HG03378 (cell line): Measurements from ENCODE around the gene ANAPC16.
"Not testable (repeated sequence)": the region's sequence is repeated elsewhere in the genome, so short reads cannot be mapped to it uniquely, and the experiment has no call there.

Experiments used
- ATAC-seq: cut with Tn5 transposase; IDR thresholded peaks from one replicate; pipeline ENCODE4 v1.9.1; 2021; ENCODE audit warnings: mild to moderate bottlenecking, moderate library complexity; ENCODE audit not compliant: unreplicated experiment

ANAPC16 gene

DNA sequence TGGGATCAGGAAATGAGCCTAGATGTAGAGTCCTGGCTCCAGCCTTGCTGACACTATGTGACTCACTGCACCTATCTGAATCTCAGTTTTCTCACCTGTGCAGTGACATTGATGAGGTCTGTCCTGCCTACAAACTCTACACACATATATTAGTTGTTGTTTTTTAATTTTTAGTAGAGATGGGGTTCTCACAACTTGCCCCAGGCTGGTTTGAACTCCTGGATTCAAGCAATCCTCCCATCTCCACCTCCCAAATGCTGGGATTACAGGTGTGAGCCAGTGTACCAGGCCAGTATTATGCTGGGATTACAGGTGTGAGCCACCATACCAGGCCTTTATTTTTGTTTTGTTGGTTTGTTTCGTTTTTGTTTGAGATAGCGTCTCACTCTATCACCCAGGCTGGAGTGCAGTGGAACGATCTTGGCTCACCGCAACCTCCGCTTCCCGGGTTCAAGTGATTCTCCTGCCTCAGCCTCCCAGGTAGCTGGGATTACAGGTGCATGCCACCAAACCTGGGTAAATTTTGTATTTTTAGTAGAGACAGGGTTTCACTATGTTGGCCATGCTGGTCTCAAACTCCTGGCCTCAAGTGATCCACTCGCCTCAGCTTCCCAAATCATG lies 46.1 kb downstream of the ANAPC16 start:
- ATAC-seq = peak; percentile 12

DNA sequence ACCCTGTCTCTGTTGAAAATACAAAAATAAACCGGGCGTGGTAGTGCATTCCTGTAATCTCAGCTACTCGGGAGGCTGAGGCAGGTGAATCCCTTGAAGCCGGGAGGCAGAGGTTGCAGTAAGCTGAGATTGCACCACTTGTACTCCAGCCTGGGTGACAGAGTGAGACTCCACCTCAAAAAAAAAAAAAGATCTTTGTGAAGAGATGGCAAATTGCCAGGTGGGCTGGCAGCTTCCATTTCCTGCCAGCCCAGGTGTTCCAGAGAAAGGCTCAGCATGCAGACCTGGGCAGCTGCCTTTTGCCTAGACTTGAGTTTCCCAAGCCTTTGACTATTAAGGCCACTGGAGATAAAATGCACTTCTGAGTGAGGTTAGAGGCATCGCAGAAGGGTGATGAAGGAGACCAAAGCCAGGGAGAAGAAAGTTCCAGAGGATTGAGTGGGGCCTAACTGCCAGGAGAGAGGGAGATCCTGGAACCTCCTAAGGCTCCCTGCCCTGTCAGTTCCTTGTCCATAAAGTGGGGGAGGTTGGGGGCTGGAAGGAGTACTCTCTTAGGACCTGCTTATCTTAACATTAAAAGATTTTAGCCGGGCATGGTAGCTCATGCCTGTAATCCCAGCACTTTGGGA lies 47.9 kb downstream of the ANAPC16 start:
- no peak for ATAC-seq

DNA sequence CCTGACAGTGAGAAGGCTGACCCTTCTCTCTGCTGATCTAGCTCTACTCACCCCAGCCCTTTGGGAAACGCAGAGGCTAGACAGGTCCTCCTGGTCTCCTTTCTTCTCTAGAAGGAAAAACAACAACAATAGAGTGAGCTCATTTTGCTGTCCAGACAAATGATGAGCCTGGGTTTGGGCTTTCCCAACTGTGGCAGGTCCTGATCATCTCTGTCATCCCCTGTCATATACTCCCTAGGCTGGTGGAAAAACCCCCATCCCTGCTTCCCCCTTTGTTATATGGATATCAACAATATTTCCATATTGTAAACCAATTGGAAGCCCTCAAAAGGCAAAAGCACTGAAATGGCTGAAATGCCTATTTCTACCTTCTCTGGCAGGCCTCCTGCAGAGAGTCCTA lies 48.7 kb downstream of the ANAPC16 start:
- ATAC-seq = no peak

DNA sequence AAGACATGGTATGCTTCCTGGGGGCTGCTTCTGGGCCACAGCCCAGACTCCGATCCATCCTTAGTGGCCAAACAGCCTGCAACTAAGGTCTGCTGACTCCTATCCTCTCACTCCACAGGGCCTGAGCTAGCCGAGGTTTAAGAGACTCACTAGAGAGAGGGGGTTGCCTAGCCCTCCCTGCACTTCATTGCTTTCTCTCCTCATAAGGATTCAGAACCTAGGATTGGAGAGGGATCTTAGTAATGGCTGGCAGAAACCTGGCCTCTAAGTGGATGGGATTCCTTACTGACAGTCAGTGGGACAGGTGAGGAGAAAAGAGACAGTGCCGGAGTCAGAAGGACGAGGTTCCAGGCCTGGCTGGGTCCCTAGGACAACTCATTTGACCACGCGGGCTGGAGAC lies 49.7 kb downstream of the ANAPC16 start:
- ATAC-seq = no peak

DNA sequence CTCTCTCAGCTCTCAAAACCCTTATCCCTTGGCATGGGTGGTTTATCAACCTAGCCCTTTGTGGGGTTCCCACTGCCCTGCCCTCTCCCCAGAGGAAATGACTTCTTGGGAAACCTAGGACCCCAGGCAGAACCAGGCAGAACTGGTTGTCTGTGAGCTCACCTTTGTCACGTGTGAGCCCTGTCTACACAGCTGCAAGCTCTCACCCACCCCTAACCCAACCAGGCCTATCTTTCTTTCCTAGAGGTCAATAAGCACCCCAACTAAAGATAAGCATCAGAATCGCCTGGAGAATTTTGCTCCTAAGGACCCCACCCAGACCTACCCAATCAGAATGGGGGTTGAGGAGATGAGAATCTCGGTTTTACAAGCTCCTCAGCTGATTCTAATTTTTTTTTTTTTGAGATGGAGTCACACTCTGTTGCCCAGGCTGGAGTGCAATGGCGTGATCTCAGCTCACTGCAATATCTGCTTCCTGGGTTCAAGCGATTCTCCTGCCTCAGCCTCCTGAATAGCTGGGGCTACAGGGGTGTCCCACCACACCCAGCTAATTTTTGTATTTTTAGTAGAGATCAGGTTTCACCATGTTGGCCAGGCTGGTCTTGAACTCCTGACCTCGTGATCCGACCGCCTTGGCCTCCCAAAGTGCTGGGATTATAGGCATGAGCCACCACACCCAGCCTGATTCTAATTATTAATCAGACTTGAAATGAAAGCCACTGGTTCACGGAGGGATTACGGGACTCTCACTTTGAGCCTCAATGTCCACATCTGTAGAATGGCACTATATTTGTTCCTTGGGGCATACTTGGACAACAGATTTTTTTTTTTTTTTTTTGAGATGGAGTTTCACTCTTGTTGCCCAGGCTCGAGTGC lies 50.4 kb downstream of the ANAPC16 start:
- ATAC-seq = no peak

DNA sequence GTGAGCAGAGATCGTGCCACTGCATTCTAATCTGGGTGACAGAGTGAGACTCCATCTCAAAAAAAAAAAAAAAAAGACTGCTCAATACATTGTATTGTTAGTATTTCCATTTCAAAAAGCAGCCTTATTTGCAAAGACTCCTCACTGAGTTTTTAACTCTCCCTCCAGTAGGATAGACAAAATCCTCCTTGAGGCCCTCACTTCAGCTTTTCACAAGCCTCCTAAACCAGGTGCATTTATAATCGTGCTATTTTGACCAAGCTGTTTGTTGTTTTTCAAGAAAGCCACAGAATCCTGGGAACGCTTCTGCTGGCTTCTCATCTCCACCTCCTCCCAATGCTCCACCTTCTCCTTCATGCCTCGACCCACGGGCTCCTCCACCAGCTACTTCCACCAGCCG lies 51.6 kb downstream of the ANAPC16 start:
- ATAC-seq = no peak

DNA sequence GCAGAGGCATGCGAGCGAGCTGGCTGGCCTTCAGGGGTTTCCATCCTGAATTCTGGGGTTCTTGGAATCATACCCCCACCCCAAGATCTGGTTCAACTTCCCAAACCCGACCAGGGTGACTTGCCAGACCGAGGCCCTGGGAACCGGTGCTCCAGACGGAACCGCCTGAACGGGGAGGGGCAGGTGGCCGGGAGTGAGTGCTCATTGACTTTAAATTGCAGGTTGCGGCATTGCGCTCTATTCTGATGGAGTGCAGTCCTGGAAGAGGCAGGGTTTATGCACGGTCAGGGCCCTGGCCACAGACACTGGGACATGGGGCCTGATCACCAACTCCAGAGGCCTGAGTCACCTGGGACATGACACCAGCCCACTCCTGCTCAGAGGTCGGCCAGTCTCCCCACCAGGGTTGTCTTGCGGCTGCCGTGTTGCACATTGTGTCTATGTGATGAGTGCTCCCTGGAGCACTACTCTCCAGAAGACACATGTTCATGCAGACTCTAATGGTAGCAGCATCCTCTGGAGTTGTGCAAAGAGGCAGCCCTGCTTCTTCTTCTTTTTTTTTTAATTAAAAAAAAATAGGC lies 52.1 kb downstream of the ANAPC16 start:
- no peak for ATAC-seq

DNA sequence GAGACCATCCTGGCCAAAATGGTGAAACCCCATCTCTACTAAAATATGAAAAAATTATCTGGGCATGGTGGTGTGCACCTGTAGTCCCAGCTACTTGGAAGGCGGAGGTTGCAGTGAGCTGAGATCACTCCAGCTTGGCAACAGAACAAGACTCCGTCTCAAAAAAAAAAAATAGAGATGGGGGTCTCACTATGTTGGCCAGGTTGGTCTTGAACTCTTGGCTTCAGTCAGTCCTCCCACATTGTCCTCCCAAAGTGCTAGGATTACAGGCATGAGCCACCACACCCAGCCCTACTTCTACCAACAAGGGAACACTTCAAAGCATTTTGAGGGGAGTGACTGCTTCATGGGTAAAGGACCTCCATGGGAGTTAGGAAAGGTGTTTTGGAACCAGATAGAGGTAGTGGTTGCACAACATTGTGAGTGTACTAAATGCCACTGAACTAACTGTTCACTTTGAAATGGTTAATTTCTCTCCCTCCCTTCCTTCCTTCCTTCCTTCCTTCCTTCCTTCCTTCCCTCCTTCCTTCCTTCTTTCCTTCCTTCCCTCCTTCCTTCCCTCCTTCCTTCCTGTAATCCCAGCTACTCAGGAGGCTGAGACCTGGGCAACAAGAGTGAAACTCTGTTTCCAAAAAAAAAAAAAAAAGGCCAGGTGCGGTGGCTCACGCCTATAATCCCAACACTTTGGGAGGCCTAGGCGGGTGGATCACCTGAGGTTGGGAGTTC lies 52.8 kb downstream of the ANAPC16 start:
- not testable (repeated sequence) for ATAC-seq

DNA sequence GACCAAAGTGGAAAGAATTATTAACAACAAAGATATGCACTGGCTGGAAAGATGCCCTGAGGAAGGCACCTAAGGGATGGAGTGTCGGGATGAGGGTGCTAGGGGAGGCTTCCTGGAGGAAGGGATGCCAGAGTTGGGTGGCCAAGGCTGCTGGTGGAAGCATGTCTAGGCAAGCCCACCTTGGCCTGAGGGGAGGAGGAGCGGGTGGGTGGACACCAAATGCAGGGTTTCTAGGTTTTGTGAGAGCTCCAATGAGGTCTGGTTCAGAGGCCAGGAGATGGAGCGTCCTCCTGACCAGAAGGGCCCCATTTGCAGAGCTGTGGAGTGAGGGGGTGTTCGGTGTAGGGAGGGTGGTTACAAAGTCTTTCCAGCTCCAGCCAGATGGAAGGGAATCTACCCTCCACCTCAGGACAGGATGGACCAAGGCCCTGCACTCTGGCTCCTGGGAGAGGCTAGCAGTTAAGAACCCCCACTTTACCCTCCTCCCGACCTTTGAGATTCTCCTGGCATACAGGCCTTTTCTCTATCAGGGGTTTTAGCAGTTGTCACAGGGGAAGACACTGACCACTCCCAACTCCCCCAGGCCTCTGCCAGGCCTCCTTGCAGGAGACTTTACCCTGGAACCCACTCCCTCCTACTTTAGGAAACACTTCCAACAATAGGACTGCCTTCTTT lies 54.9 kb downstream of the ANAPC16 start:
- no peak for ATAC-seq

DNA sequence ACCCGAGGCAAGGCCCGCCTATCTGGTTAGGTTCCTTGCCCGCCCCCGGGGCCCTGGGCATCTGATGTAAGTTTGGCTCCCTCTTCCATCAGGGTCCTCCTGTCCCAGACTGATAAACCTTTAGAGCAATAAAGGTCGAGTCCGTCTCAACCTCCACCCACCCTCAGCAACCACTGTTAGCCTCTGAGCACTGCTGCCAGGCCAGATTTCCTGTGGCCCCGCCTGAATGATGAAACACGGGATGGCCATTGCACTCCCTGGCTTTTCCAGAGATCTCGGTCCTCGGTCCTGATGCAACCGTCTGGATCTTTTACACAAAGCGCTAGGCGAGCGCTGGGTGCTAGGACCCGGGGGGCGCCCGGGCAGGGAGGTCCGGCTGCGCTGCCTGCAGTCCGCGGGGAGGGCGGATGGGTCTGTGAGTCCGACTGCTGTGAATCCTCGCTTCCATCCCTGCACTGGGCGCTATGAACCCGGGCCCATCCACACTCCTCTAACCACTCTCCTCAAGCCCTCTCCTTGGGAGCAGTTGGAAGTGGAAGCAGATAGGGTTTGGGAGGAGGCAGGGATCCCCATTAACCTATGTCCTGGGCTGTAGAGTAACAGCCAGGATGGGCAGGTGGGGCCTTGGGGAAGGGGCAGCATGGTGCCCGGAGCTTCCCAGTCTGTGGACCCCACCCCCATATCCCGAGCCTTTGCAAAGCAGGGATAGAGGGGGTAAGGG lies 57.0 kb downstream of the ANAPC16 start:
- no peak for ATAC-seq

DNA sequence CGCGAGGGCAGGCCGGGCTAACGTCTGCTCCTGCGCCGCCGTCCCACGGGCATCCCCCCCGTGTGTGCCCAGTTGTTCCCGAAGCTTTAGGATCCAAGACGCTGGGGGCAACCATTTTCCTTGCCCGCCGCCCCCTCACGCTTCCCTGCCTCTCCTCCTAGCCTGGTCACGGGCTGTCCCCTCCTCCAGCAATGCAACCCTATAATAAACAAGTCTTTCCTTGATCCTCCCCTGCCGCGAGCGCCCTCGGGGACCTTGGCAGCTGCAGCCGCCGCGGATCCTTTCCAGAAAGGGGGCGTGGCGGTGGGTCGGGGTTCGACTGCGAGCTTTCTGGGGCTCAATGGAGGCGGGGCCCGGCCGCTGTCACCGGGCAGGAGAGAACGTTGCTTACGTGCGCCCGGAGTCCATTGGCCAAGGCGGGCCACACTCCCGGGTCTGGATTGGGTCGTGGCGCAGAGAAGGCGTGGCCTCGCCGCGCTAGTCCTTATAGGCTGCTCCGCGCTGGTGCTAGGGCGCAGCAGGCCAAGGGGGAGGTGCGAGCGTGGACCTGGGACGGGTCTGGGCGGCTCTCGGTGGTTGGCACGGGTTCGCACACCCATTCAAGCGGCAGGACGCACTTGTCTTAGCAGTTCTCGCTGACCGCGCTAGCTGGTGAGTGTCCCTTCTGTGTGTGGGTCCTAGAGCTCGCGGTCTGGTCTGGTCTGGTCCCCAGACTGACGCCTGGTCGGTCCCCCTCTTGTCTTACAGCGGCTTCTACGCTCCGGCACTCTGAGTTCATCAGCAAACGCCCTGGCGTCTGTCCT lies 57.8 kb downstream of the ANAPC16 start, which contains the start of gene DDIT4:
Gene DDIT4 (plus strand): TSS at position 515 of the 803 bp plus-strand sequence. CDS start 293 bp downstream, outside the sequence.
- ATAC-seq = peak; percentile 82

DNA sequence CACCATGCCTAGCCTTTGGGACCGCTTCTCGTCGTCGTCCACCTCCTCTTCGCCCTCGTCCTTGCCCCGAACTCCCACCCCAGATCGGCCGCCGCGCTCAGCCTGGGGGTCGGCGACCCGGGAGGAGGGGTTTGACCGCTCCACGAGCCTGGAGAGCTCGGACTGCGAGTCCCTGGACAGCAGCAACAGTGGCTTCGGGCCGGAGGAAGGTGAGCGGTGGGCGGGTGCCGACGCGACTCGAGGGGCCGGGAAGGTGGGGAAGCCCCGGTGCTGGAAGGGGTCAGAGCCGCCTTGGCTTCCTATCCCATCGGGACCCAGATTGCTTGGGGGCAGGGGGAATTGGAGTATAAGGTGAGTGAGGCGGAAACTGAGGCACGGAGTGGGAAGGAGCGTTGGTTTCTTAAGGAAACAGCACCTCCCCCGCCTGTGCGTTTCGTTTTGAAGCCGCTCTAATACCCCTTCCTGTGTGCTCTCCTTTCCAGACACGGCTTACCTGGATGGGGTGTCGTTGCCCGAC lies 58.5 kb downstream of the ANAPC16 start:
- ATAC-seq = no peak

DNA sequence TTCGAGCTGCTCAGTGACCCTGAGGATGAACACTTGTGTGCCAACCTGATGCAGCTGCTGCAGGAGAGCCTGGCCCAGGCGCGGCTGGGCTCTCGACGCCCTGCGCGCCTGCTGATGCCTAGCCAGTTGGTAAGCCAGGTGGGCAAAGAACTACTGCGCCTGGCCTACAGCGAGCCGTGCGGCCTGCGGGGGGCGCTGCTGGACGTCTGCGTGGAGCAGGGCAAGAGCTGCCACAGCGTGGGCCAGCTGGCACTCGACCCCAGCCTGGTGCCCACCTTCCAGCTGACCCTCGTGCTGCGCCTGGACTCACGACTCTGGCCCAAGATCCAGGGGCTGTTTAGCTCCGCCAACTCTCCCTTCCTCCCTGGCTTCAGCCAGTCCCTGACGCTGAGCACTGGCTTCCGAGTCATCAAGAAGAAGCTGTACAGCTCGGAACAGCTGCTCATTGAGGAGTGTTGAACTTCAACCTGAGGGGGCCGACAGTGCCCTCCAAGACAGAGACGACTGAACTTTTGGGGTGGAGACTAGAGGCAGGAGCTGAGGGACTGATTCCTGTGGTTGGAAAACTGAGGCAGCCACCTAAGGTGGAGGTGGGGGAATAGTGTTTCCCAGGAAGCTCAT lies 59.0 kb downstream of the ANAPC16 start:
- no peak for ATAC-seq

DNA sequence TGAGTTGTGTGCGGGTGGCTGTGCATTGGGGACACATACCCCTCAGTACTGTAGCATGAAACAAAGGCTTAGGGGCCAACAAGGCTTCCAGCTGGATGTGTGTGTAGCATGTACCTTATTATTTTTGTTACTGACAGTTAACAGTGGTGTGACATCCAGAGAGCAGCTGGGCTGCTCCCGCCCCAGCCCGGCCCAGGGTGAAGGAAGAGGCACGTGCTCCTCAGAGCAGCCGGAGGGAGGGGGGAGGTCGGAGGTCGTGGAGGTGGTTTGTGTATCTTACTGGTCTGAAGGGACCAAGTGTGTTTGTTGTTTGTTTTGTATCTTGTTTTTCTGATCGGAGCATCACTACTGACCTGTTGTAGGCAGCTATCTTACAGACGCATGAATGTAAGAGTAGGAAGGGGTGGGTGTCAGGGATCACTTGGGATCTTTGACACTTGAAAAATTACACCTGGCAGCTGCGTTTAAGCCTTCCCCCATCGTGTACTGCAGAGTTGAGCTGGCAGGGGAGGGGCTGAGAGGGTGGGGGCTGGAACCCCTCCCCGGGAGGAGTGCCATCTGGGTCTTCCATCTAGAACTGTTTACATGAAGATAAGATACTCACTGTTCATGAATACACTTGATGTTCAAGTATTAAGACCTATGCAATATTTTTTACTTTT lies 59.7 kb downstream of the ANAPC16 start:
- ATAC-seq = no peak

DNA sequence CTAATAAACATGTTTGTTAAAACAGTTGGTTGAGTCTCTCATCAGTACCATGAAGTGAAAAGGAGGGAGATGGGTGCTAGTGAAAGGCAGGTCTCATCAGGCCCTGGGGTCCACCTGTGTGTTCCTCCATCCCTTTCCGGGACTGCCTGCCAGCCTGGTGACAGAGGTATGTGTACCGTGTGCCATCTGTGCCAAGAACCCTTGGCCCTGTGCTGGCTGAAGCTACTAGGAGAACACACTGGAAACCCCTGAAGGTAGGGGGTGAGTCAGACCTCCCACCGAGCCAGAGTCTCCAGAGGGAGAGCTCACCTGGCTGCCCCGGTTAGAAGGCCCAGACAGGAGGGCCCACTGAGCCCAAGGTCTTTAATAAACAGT lies 60.2 kb downstream of the ANAPC16 start:
- ATAC-seq = no peak

DNA sequence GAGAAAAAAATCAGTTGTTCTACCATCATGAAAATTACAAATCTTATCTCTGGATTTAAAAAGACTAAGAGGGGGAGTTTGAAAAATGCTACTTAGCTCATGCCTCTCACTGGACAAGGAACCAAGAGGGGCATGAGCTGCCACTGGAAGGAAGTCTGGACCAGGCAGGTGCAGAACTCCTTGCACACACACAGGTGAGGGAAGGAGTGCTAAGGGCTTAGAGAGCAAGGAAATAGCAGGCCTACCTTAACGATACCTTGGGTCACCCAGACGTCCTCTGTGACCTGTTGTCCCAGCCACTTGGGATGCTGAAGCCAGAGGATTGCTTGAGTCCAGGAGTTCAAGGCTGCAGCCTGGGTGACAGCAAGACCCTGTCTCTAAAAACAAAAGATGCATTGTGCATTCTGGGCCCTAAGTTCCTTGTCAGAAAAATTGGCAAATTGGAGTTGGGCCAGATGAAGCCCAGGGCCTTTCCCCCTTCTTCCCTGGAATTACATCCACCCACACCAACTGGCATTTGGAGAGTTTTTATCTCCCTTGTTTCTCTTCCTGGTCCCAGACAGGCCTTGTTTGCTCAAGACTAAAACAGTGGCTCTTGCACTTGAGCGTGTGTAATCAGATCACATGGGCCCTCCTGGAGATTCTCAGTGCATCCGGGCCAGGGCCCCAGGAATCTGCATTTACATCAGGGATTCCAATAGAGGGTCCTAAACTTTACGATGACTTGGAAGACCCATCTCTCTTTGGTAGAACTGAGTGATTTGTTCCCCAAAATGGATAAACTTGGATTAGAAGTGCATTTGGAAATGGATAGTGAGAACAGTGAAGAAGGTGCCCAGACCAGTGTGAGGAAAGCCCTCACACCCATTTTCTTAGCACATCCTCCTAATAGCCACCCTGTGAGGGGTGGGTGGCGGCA lies 60.9 kb downstream of the ANAPC16 start:
- no peak for ATAC-seq
